GM12874 (cell line): ENCODE data around the gene ADAMTS10.
A peak's percentile ranks its signal among the peaks of the same experiment; 100 is the strongest.

Experiments
- TF ChIP-seq, protein P1 (sequence below): IDR thresholded peaks from 2 replicates; pipeline ENCODE4 v1.5.1; 2011; ENCODE audit warnings: low read depth, mild to moderate bottlenecking, control low read depth, low read length, moderate library complexity; ENCODE audit not compliant: insufficient read depth

Gene ADAMTS10

DNA sequence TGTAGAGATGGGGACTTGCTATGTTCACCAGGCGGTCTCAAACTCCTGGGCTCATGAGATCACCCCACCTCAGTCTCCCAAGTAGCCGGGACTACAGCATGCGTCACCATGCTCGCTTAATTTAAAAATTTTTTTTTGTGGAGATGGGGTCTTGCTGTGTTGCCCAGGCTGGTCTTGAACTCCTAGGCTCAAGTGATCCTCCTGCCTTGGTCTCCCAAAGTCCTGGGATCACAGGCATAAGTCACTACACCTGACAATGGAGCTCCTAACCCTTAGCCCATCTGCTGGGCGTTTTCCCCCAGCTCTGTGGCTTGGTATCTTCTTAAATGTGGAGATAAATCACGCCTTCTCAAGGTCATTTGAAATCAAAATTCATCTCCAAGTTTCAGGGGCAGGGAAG is 6.3 kb upstream of the ADAMTS10 start:
- TF ChIP-seq, protein P1, sequence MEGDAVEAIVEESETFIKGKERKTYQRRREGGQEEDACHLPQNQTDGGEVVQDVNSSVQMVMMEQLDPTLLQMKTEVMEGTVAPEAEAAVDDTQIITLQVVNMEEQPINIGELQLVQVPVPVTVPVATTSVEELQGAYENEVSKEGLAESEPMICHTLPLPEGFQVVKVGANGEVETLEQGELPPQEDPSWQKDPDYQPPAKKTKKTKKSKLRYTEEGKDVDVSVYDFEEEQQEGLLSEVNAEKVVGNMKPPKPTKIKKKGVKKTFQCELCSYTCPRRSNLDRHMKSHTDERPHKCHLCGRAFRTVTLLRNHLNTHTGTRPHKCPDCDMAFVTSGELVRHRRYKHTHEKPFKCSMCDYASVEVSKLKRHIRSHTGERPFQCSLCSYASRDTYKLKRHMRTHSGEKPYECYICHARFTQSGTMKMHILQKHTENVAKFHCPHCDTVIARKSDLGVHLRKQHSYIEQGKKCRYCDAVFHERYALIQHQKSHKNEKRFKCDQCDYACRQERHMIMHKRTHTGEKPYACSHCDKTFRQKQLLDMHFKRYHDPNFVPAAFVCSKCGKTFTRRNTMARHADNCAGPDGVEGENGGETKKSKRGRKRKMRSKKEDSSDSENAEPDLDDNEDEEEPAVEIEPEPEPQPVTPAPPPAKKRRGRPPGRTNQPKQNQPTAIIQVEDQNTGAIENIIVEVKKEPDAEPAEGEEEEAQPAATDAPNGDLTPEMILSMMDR = no peak

- TF ChIP-seq, protein P1 = peak; percentile 77
Observed at GRCh38 chr19:8615813-8616596, 5.5 kb upstream of the ADAMTS10 start.

DNA sequence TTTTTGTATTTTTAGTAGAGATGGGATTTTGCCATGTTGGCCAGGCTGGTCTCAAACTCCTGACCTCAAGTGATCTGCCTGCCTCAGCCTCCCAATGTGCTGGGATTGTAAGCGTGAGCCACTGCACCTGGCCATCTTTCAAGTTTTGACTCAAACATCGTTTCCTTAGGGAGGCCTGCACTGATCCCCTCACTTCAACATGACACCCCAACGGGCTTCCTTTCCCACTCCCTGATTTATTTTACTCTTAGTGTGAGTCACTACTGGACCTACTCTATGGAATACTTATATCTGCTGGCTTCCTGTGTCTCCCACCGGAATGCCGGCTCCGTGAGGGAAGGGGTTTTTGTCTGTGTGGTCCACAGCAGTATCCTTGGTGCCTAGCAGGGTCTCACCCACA is 4.5 kb upstream of the ADAMTS10 start:
- TF ChIP-seq, protein P1 = no peak

DNA sequence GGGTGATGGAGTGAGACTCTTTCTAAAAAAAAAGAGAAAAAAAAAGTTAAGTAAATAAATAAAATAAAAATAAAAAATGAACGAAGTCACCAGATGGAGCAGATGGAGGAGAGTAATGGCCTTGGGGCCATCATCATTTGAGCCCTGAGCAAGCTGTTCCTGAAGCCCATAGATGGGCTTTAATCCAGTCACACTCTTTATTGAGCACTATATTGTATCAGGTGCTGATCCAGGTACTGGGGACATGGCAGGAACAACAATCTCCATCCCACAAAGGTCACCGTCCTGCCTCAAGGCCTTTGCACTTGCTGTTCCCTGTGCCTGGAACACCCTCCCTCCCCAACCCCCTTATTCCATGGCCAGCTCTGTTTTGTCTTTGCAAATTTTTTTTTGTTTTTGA is 3.9 kb upstream of the ADAMTS10 start:
- TF ChIP-seq, protein P1 = no peak

- TF ChIP-seq, protein P1 = no peak
Observed at GRCh38 chr19:8612807-8613171, 2.3 kb upstream of the ADAMTS10 start.

GRCh38 chr19:8611877-8612806 is 1.6 kb upstream of the ADAMTS10 start:
- TF ChIP-seq, protein P1 = no peak

- TF ChIP-seq, protein P1 = no peak
Observed at GRCh38 chr19:8611391-8611876, 919 bp upstream of the ADAMTS10 start.
